ENCODE data around the gene FRMPD1.

The FRMPD1 gene

GRCh38 chr9:37635808-37636207 lies 14.9 kb upstream of the FRMPD1 start:
- TF ChIP-seq POLR2A (IDR thresholded peaks at IDR 0.05; ENCODE audit: low read depth, low read length) (no peak), POLR2AphosphoS5 (IDR thresholded peaks at IDR 0.05; ENCODE audit: low read depth, low read length) (no peak), TAF1 (IDR thresholded peaks at IDR 0.05; ENCODE audit: borderline replicate concordance, low read depth, low read length) (no peak)
- DNase-seq (ENCODE audit: insufficient read length) (no peak), FAIRE-seq (no peak)

DNA sequence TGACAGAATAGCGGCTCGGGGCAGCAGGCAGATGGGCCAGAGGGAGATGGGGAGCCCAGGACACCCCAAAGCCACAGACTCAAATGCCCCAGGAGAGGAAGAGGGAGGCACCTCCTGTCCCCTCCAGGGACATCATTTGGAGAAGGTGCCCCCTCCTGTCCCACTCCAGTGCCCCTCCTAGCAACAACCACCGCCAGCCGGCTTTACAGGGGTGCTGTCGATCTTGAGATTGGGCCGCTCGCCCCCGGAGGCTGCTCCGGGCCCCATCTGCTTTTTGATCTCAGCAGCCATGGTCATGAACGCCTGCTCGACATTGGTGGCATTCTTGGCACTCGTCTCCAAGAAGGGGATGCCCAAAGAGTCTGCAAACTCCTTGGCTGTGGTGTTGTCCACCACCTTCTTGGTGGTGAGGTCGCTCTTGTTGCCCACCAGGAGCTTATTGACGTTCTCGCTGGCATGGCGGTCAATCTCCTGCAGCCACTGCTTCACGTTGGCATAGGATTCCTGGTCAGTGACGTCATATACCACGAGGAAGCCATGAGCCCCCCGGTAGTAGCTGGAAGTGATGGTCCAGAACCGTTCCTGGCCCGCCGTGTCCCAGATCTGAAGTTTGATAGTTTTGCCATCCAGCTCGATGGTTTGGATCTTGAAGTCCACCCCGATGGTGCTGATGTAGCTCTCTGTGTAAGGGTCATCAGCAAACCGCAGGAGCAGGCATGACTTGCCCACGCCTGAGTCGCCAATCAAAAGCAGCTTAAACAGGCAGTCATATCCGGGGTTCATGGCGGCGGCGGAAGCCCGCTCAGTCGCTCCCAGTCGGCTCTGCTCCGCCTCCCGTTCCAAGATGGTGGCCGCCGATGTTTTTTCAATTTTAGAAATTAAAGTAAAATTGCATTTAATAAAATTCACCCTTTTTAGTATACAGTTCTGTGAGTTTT lies 14.0 kb upstream of the FRMPD1 start:
- DNase-seq (ENCODE audit: insufficient read length) (no peak), FAIRE-seq (no peak)
- TF ChIP-seq POLR2A (IDR thresholded peaks at IDR 0.05; ENCODE audit: low read depth, low read length) (no peak), POLR2AphosphoS5 (IDR thresholded peaks at IDR 0.05; ENCODE audit: low read depth, low read length) (no peak), TAF1 (IDR thresholded peaks at IDR 0.05; ENCODE audit: borderline replicate concordance, low read depth, low read length) (no peak)

DNA sequence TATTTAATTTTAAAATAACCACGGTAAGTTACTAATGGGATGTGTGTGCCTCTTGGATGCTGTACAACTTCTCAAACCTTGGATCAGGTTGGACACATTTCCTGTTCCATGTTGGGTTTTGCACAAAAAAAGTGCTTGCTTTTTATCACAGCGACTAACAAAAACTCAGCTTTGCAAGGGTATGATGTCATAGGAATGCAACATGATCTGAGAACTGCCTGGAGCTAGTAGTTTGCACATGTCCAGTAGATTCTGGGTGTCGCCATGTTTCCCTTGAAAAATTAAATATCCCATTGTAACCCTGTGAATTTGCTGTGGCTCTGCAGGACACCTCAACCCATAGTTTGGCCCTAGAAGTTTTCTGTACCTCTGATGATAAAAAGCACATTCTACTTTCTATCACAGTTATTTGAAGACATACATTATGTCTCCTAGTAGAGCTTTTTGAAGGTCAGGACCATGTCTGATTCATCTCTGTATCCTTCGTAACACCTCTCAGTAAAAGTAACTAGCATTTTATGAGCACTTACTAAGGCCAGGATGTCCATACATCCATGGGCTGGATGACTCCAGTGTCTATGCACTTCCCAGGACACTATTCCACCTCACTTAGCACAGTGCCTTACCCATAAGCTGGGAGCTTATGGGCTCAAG lies 11.5 kb upstream of the FRMPD1 start:
- no peak for TF ChIP-seq TAF1 (IDR thresholded peaks at IDR 0.05; ENCODE audit: borderline replicate concordance, low read depth, low read length)
- no peak for TF ChIP-seq POLR2AphosphoS5 (IDR thresholded peaks at IDR 0.05; ENCODE audit: low read depth, low read length)
- TF ChIP-seq POLR2A (IDR thresholded peaks at IDR 0.05; ENCODE audit: low read depth, low read length) = no peak
- no peak for DNase-seq (ENCODE audit: insufficient read length)
- FAIRE-seq = no peak

GRCh38 chr9:37639841-37640240 lies 10.9 kb upstream of the FRMPD1 start:
- TF ChIP-seq TAF1 (IDR thresholded peaks at IDR 0.05; ENCODE audit: borderline replicate concordance, low read depth, low read length) (no peak), POLR2A (IDR thresholded peaks at IDR 0.05; ENCODE audit: low read depth, low read length) (no peak), POLR2AphosphoS5 (IDR thresholded peaks at IDR 0.05; ENCODE audit: low read depth, low read length) (no peak)
- DNase-seq (ENCODE audit: insufficient read length) (no peak), FAIRE-seq (no peak)

- FAIRE-seq (no peak), DNase-seq (ENCODE audit: insufficient read length) (no peak)
Measured at GRCh38 chr9:37640246-37640645, 10.5 kb upstream of the FRMPD1 start.

GRCh38 chr9:37641331-37641730 lies 9.4 kb upstream of the FRMPD1 start:
- no peak for FAIRE-seq
- no peak for DNase-seq (ENCODE audit: insufficient read length)
- TF ChIP-seq POLR2A (IDR thresholded peaks at IDR 0.05; ENCODE audit: low read depth, low read length) = no peak
- no peak for TF ChIP-seq TAF1 (IDR thresholded peaks at IDR 0.05; ENCODE audit: borderline replicate concordance, low read depth, low read length)
- no peak for TF ChIP-seq POLR2AphosphoS5 (IDR thresholded peaks at IDR 0.05; ENCODE audit: low read depth, low read length)

More at GRCh38 chr9:37640246-37640645, 10.5 kb upstream of the FRMPD1 start:
- no peak for TF ChIP-seq POLR2A (IDR thresholded peaks at IDR 0.05; ENCODE audit: low read depth, low read length)
- TF ChIP-seq TAF1 (IDR thresholded peaks at IDR 0.05; ENCODE audit: borderline replicate concordance, low read depth, low read length) = no peak
- TF ChIP-seq POLR2AphosphoS5 (IDR thresholded peaks at IDR 0.05; ENCODE audit: low read depth, low read length) = no peak

DNA sequence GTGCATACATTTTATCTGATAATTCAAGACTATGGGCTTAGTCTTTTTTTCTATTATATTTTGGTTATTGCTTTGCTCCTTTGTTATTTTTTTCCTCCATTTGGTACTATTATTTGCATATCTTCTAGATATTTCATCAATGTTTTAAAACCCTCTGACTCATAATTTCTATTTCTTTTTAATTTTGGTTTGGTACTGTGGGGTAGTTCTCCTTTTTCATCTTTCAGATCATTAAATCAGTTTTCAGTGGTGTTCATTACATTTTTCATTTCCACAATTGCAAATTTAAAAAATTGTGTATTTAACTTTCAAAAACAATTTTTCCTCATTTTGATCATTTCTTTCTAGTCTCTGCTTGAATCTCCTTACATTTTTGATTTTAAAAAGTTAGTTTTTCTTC lies 7.5 kb upstream of the FRMPD1 start:
- TF ChIP-seq POLR2AphosphoS5 (IDR thresholded peaks at IDR 0.05; ENCODE audit: low read depth, low read length) = no peak
- no peak for TF ChIP-seq TAF1 (IDR thresholded peaks at IDR 0.05; ENCODE audit: borderline replicate concordance, low read depth, low read length)
- TF ChIP-seq POLR2A (IDR thresholded peaks at IDR 0.05; ENCODE audit: low read depth, low read length) = no peak
- DNase-seq (ENCODE audit: insufficient read length) = no peak

DNA sequence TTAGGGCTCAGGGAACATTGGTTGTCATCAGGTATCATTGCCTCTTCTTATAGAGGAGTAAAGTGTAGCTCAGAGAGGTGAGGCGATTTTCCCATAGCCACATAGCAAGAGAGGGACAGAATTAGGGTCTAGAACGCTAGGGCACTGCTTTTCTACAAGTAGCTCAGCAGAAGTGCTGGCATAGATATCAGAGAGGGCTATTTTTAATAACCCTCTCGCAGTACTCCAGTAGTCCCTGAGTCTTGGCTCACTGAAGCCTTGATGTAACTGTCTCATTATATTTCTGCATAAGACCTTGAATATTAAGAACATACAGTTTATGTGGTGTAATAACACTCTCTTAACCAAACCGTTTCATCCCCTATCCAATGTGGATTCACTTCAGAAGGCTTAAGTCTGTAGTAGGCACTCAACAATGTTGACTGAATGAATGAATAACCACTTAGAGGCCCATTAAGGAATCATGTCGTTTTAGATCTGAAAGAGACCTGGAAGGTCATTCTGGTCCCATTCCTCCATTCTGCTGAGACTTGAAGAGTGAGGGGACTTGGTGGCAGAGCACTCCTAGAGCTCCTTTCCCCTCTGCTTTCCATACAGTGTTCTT lies 4.7 kb upstream of the FRMPD1 start:
- TF ChIP-seq POLR2A (IDR thresholded peaks at IDR 0.05; ENCODE audit: low read depth, low read length) = no peak
- no peak for TF ChIP-seq TAF1 (IDR thresholded peaks at IDR 0.05; ENCODE audit: borderline replicate concordance, low read depth, low read length)
- TF ChIP-seq POLR2AphosphoS5 (IDR thresholded peaks at IDR 0.05; ENCODE audit: low read depth, low read length) = no peak
- no peak for FAIRE-seq
- DNase-seq (ENCODE audit: insufficient read length) = no peak

More for the DNA sequence above, 7.5 kb upstream of the FRMPD1 start:
- no peak for FAIRE-seq

DNA sequence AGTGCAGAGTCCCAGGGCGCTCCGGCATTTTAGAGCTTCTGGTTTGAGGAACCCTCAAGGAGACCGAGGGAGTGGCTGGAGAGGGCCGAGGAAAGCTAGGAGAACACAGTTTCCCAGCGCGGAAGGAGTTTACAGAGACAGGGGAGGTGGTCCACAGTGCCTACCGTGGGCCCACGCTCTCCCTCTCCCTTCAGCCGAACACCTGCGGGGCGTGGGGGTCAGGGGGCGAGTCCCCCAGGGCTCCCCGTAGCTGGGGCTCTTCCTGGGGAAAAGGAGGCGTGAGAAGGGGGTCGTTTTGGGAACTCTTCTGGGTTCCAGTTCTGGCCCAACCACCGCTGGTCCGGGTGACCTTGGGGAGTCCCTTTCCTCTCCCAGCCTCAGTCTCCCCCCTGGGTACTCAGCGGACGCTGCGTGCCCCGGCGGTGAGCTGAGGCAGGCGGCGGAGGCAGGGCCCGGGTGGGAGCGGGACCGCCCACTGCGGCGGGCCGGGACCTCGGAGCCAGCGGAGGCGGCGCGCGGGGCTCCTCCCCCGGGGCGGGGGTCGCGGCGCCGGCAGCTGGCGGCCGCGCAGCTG lies 368 bp upstream of the FRMPD1 start:
- no peak for TF ChIP-seq POLR2AphosphoS5 (IDR thresholded peaks at IDR 0.05; ENCODE audit: low read depth, low read length)
- FAIRE-seq = no peak
- no peak for DNase-seq (ENCODE audit: insufficient read length)

DNA sequence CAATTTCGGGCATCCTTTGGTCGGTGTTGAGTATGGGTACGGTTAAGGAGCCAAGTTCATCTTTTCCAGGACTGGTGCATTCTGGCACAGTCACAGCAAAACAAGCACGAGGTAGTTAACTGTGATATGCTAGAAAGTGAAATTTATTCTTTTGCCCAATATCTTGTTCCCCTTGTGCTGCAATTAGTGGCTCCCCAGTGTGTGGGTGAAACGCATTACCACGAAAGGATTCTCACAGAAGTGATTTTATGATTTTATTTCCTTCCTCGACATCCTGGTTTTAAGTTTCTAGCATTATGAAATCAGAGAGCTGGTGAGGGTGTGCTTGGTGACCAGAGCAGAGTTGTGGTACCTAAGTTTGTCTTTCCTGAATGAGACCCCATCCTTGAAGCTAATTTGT lies 1.5 kb downstream of the FRMPD1 start:
- FAIRE-seq (no peak), DNase-seq (ENCODE audit: insufficient read length) (no peak)

DNA sequence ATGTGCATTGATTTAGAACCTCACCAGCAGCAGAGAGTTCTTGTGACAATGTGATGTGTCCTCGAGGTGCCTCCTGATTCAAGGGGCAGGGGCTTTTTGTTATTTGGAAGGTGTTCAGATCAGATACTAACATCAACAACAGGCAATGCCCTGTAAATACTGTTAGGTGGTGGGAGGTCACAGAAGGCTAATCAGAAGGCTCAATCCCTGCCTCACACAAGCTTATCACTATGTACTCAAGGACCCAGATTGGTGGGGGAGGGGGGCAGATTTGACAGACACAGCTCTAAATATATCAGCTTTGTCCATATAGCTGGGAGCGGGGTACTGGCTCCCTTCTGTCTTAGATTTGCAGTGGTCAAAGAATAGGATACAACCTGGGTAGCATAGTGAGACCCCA lies 2.6 kb downstream of the FRMPD1 start:
- FAIRE-seq (no peak), DNase-seq (ENCODE audit: insufficient read length) (no peak)
- TF ChIP-seq POLR2AphosphoS5 (IDR thresholded peaks at IDR 0.05; ENCODE audit: low read depth, low read length) (no peak), POLR2A (IDR thresholded peaks at IDR 0.05; ENCODE audit: low read depth, low read length) (no peak), TAF1 (IDR thresholded peaks at IDR 0.05; ENCODE audit: borderline replicate concordance, low read depth, low read length) (no peak)

More for the DNA sequence above, 1.5 kb downstream of the FRMPD1 start:
- TF ChIP-seq POLR2AphosphoS5 (IDR thresholded peaks at IDR 0.05; ENCODE audit: low read depth, low read length) = no peak
- no peak for TF ChIP-seq TAF1 (IDR thresholded peaks at IDR 0.05; ENCODE audit: borderline replicate concordance, low read depth, low read length)
- no peak for TF ChIP-seq POLR2A (IDR thresholded peaks at IDR 0.05; ENCODE audit: low read depth, low read length)

Measured in GM12892 (cell line).